T-cell (primary cell): ENCODE measurements around the gene UROC1. TPM values are rescaled to one million over a fixed set of nuclear protein-coding genes. Genes with fewer than 3 reads are reported as not detected.

Source experiments
- ATAC-seq, 4 experiments: fragments of 200-7000 bp in 3 of 4; fragments of 150-1000 bp in 1 of 4; cut with Tn5 transposase; replicated peaks in 1 of 4; 1 replicate in 3 of 4; 2 replicates in 1 of 4; pipeline ENCODE4 v1.10.0; 2021; ENCODE audit warnings: moderate library complexity in 3 of 4, mild to moderate bottlenecking in 2 of 4, moderate number of reproducible peaks in 1 of 4
- CTCF ChIA-PET, 2 donors: fragments of 300-600 bp; sonication (Branson Sonifier 250); formaldehyde crosslinking; loops; one replicate each; lab custom pipeline; 2022; ENCODE audit warnings: antibody characterized with exemption in 2 of 2; lab: Charles Lee
- POLR2A ChIA-PET, 2 donors: fragments of 300-600 bp; sonication (Branson Sonifier 250); formaldehyde crosslinking; loops; one replicate each; lab custom pipeline; 2022; ENCODE audit warnings: antibody characterized with exemption in 2 of 2; lab: Charles Lee
- DNase-seq, 35 experiments: peaks; one replicate each; pipeline versions ENCODE4 v3.0.0 to v3.0.0-alpha.2; 2013 to 2023
- H3K27ac ChIP-seq: one replicate; pipeline ENCODE4 v1.5.1; 2013; ENCODE audit warnings: low read length
- H3K27me3 ChIP-seq, 2 experiments: replicated peaks in 1 of 2; 1 replicate in 1 of 2; 2 replicates in 1 of 2; pipeline versions ENCODE4 v1.6.1 to v1.7.0; 2013; ENCODE audit warnings: low read length in 1 of 2, mixed read lengths in 1 of 2; ENCODE audit not compliant: control insufficient read depth in 2 of 2, insufficient read depth in 2 of 2; ENCODE audit errors: extremely low read depth in 1 of 2
- H3K36me3 ChIP-seq, 2 donors: 1 replicate in 1 of 2; 2 replicates in 1 of 2; pipeline versions ENCODE4 v1.6.1 to v1.7.0; 2013; ENCODE audit warnings: low read length in 1 of 2; ENCODE audit not compliant: control insufficient read depth in 2 of 2, insufficient read depth in 1 of 2; ENCODE audit errors: extremely low read depth in 1 of 2
- H3K4me1 ChIP-seq, 2 experiments: 1 replicate in 1 of 2; 2 replicates in 1 of 2; pipeline versions ENCODE4 v1.6.1 to v1.7.0; 2013; ENCODE audit warnings: low read length in 2 of 2, mixed read lengths in 1 of 2; ENCODE audit not compliant: insufficient read depth in 2 of 2, control insufficient read depth in 1 of 2; ENCODE audit errors: extremely low read depth in 1 of 2
- H3K4me3 ChIP-seq, 2 donors: 1 replicate in 1 of 2; 2 replicates in 1 of 2; pipeline versions ENCODE4 v1.5.1 to v1.7.0; 2013; ENCODE audit warnings: mild to moderate bottlenecking in 2 of 2, low read length in 1 of 2, moderate library complexity in 1 of 2; ENCODE audit not compliant: control insufficient read depth in 1 of 2; ENCODE audit errors: extremely low read depth in 1 of 2
- H3K9me3 ChIP-seq: 2 replicates; pipeline ENCODE4 v1.7.0; 2013
- H3K27ac Mint-ChIP-seq, 2 donors: one replicate each; pipeline ENCODE4 v1.8.0; 2020 to 2021; ENCODE audit warnings: mild to moderate bottlenecking in 2 of 2, mixed read lengths in 2 of 2
- H3K27me3 Mint-ChIP-seq, 2 donors: one replicate each; pipeline ENCODE4 v1.8.0; 2021 to 2022; ENCODE audit warnings: mixed read lengths in 2 of 2
- H3K36me3 Mint-ChIP-seq: one replicate; pipeline ENCODE4 v1.8.0; 2021; ENCODE audit warnings: mixed read lengths
- H3K4me1 Mint-ChIP-seq, 3 donors: one replicate each; pipeline ENCODE4 v1.8.0; 2020 to 2022; ENCODE audit warnings: mixed read lengths in 3 of 3, mild to moderate bottlenecking in 1 of 3
- H3K4me3 Mint-ChIP-seq, 3 donors: one replicate each; pipeline ENCODE4 v1.8.0; 2020 to 2022; ENCODE audit warnings: mild to moderate bottlenecking in 3 of 3, mixed read lengths in 3 of 3, moderate library complexity in 3 of 3
- H3K9me3 Mint-ChIP-seq, 3 donors: one replicate each; pipeline ENCODE4 v1.8.0; 2020 to 2022; ENCODE audit warnings: mixed read lengths in 3 of 3
- WGBS: methylation state at CpG from one replicate; pipeline ENCODE4 v1.1.5; 2013; ENCODE audit warnings: missing lambda C conversion rate; ENCODE audit not compliant: insufficient coverage; 5-methylcytosine and 5-hydroxymethylcytosine counted together
- total RNA-seq, 35 experiments: library from RNA in 6 of 35; stranded (reverse) in 6 of 35; fragments of 120-200 nt in 1 of 35; gene quantifications; one replicate each; pipeline versions ENCODE4 v1.2.1 to v1.2.4 and lab custom pipeline; 2013 to 2026

UROC1 gene
- total RNA-seq, 5 donors from 2014 or later (not counting 1 experiment from before 2014, with no cell fraction given): 0.09 TPM; not detected in 4

DNA sequence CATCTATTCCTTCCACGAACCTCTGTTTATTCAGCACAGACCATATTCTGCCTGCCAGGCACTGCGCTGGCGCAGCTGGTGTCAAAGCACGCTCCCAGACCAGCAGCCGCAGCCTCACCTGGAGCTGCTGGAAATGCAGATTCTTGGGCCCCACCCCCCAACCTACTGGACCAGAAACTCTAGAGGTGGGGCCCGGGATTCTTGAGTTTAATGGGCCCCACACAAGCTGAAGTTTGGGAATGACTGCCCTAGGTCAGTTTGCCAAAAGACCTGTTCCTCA lies 13.4 kb upstream of the UROC1 start:
- no peaks in the 10 kb centered on the region for H3K9me3 Mint-ChIP-seq
- Histone ChIP-seq H3K36me3 (no peaks in the 10 kb centered on the region), H3K9me3 (no peaks in the 10 kb centered on the region), H3K4me3 (no peak overlapping the region), H3K4me1 (no peaks in the 10 kb centered on the region), H3K27me3 (peaks cover 0 to 31% of the 10 kb centered on the region in 2 experiments), H3K27ac (no peak overlapping the region)
- ChIA-PET CTCF (interaction anchor here in 1 of 2 donors (0.5 kb wide), 1 partner anchor 153 kb away, joined by 4 read pairs; no protein-coding TSS in a partner anchor), POLR2A (no interaction called here)
- no peak overlapping the region for H3K4me3 Mint-ChIP-seq
- H3K27me3 Mint-ChIP-seq: peaks cover 10 to 18% of the 10 kb centered on the region in 2 donors
- no peaks in the 10 kb centered on the region for H3K4me1 Mint-ChIP-seq
- no peak overlapping the region for H3K27ac Mint-ChIP-seq
- no peak for DNase-seq
- ATAC-seq: no peak
- 85% methylated on average over 6 of the region's 6 CpGs for WGBS
- no peaks in the 10 kb centered on the region for H3K36me3 Mint-ChIP-seq

DNA sequence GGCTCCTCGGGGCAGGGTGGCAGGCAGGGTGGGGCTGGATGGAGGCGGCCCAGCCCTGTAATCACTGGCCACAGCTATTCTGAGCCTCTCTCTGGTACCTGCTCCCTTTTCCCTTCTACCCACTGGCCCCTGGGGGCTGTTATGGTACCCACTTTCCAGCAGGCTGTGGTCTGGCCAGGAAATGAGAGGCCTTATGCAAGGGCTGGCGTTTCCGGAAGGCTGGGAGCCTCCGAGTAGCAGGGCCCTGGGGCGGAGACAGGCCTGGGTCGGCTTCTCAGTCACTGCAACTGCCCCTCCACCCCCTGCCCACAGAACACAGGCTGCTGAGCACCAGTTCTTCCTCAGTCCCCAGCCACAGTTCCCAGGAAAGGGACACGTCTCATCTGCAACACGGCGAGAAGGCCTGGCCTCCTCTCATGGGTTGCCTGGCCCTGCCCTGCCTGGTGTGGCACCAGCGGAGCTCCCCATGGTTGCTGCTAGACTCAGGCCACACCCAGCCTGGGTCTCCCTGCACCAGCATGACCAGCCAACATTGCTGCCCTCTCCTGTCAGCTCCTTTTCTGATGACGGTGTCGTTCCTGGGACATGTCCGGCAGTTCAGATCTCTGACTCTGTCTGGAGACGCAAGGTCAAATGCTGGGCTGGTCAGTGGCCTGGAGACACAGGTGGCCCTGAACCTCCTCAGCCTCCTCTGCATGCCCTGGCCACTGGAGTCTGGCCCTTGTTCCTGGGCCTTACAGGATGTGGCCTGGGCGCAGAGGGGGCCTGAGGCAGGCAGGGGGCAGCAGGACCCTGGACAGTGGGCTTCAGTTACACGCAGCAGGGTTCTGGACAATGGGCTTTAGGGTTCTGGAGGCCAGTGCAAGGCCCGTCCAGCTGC lies 12.8 kb upstream of the UROC1 start:
- Histone ChIP-seq H3K27me3 (peaks cover 0 to 33% of the 10 kb centered on the region in 2 experiments), H3K4me1 (no peaks in the 10 kb centered on the region), H3K4me3 (peak overlapping the region in 1 of 2 donors; percentile 1), H3K9me3 (no peaks in the 10 kb centered on the region), H3K27ac (no peak overlapping the region), H3K36me3 (no peaks in the 10 kb centered on the region)
- H3K36me3 Mint-ChIP-seq: no peaks in the 10 kb centered on the region
- H3K27me3 Mint-ChIP-seq: peaks cover 10 to 19% of the 10 kb centered on the region in 2 donors
- ChIA-PET POLR2A (no interaction called here), CTCF (interaction anchor here in 1 of 2 donors (0.5 kb wide), 1 partner anchor 154 kb away, joined by 4 read pairs; no protein-coding TSS in a partner anchor)
- no peak overlapping the region for H3K27ac Mint-ChIP-seq
- DNase-seq: no peak
- 63% methylated on average over 17 of the region's 18 CpGs for WGBS
- H3K4me3 Mint-ChIP-seq: no peak overlapping the region
- H3K9me3 Mint-ChIP-seq: no peaks in the 10 kb centered on the region
- ATAC-seq: no peak
- no peaks in the 10 kb centered on the region for H3K4me1 Mint-ChIP-seq

DNA sequence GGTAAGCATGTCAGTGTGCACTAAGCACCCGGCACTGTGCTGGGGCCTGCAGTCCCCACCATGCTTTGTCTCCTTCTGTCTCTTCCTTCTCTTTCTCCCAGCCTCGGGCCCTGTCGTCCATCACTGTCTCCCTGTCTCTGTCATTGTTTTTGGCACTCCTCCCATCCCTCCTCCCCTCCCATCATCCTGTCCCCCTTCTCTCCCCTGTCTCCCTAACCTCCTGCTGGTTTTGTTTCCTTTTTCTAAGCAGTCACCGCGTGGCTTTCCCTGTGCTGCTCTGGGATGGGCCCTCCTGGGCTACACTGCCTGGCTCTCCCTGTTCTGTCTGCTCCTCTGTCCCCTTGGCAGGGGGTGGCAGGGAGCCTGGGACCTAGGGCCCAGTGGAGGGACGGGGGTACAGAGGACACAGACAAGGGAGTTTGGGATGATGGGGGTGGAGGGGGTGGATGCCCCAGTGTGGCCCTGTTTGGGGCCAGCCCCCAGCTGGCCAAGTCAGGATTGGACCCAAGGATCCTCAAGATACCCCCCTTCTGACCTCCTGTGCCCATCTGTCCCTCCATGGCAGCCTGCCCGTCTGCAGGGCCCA lies 12.1 kb upstream of the UROC1 start:
- H3K4me1 ChIP-seq: no peaks in the 10 kb centered on the region
- Mint-ChIP-seq H3K27ac (no peak overlapping the region), H3K27me3 (peaks cover 10 to 20% of the 10 kb centered on the region in 2 donors), H3K4me1 (no peaks in the 10 kb centered on the region), H3K4me3 (no peak overlapping the region), H3K36me3 (no peaks in the 10 kb centered on the region), H3K9me3 (no peaks in the 10 kb centered on the region)
- ATAC-seq (peak in 1 of 4 experiments; percentile 9), DNase-seq (no peak)
- WGBS: 61% methylated on average over 6 of the region's 7 CpGs
- POLR2A ChIA-PET: no interaction called here
- no peak overlapping the region for H3K27ac ChIP-seq
- CTCF ChIA-PET: no interaction called here
- H3K36me3 ChIP-seq: no peaks in the 10 kb centered on the region
- peaks cover 0 to 32% of the 10 kb centered on the region in 2 experiments for H3K27me3 ChIP-seq
- H3K9me3 ChIP-seq: no peaks in the 10 kb centered on the region
- H3K4me3 ChIP-seq: no peak overlapping the region

DNA sequence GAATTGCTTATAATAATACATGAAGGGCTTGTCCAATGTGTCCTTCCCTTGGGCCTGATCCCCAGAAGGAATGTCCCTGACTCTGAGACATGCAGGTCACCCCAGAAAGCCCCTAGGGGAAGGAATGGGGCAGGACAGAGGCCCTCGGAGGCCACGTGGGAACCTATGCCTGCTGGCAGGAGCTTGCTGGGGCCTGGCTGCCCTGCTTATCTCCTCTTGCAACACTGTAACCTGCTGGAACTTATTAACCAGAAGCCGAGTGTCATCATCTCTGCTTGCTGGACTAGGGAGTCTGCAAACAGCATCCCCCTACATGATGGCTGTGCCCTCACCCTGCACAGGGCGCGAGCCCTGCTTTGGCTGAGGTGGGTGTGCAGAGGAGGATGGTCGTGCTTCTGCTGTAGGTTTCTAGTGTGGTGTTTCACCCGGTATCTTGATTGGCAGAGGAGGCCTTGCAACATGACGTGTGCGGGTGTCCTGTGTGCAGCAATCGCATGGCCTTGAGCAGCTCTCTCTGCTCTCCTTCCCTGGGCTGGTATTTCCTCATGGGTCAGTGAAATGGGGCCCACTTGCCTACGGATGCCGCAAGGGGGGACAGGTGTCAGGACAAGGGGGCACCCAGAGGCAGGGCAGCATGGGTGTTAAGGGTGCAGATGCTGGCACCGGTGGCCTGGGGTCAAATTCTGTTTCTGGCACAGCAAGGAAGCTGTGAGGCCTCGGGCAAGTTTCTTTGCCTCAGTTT lies 11.4 kb upstream of the UROC1 start:
- Histone ChIP-seq H3K27me3 (peaks cover 0 to 37% of the 10 kb centered on the region in 2 experiments), H3K9me3 (no peaks in the 10 kb centered on the region), H3K4me1 (peaks cover 0 to 3% of the 10 kb centered on the region in 2 experiments), H3K4me3 (no peak overlapping the region), H3K36me3 (no peaks in the 10 kb centered on the region), H3K27ac (no peak overlapping the region)
- ChIA-PET CTCF (no interaction called here), POLR2A (no interaction called here)
- no peak overlapping the region for H3K27ac Mint-ChIP-seq
- DNase-seq (no peak), ATAC-seq (no peak)
- H3K27me3 Mint-ChIP-seq: peaks cover 3 to 19% of the 10 kb centered on the region in 2 donors
- H3K9me3 Mint-ChIP-seq: no peaks in the 10 kb centered on the region
- H3K36me3 Mint-ChIP-seq: no peaks in the 10 kb centered on the region
- no peak overlapping the region for H3K4me3 Mint-ChIP-seq
- 87% methylated on average over 9 of the region's 14 CpGs for WGBS
- H3K4me1 Mint-ChIP-seq: no peaks in the 10 kb centered on the region

DNA sequence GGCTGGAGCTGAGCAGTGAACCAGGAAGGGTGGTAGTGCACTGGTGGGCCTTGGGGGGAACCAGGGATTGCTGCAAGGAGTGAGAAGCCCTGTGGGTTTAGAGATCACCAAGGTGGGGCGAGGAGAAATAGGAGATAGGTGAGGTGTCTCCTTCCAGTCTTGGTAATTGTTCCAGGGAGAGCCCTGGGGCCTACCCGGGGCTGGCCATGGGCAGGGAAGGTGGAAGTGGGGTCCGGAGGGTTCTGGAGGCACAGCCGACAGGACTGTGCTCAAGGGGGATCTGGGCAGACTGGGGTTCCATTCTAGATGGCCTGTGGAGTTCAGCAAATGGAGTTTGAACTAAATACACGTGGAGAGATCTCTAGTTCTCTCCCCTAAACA lies 10.8 kb upstream of the UROC1 start:
- ChIA-PET CTCF (no interaction called here), POLR2A (no interaction called here)
- no peaks in the 10 kb centered on the region for H3K36me3 ChIP-seq
- Mint-ChIP-seq H3K27me3 (peaks cover 2 to 16% of the 10 kb centered on the region in 2 donors), H3K4me3 (no peak overlapping the region), H3K4me1 (no peaks in the 10 kb centered on the region), H3K9me3 (no peaks in the 10 kb centered on the region), H3K36me3 (no peaks in the 10 kb centered on the region), H3K27ac (no peak overlapping the region)
- H3K4me1 ChIP-seq: peaks cover 0 to 7% of the 10 kb centered on the region in 2 experiments
- no peak for ATAC-seq
- no peak overlapping the region for H3K27ac ChIP-seq
- H3K9me3 ChIP-seq: no peaks in the 10 kb centered on the region
- H3K27me3 ChIP-seq: peaks cover 0 to 43% of the 10 kb centered on the region in 2 experiments
- WGBS: 50% methylated on average over 1 of the region's 5 CpGs
- DNase-seq: no peak
- no peak overlapping the region for H3K4me3 ChIP-seq

DNA sequence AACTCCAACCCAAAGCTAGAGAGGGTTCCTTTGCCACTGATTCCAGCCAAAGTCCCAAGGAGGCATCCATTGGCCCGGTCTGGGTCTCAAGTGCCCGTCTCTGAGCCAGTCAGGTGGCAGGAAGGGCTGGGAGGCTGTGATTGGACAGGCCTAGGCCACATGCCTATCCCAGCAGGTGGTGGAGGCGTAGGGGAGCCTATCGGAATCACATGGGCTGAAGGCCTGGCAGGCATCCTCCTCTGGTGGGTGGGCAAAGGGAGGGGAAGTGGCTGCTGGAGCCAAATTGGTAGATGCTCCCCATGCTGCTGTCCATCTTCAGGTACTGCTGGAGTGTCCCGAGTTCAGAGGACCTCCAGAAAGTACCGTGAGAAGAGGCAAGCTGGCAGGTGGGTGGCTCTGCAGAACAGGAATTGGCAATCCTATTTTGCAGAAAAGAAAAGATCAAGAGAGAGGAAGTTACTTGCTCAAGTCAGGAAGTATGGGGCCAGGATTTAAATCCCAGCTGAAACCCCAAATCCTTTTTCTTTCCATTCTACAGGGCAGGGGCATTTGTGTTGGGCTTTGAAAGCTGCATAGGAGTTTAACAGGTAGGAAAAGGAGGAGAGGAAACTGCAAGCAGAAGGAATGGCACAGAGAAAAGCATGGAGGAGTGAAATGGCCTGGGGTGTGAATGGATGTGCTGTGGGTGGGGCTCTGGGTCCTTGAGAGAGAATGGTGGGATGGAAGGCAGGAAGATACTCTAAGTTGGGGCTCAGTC lies 10.1 kb upstream of the UROC1 start:
- no peak overlapping the region for H3K27ac Mint-ChIP-seq
- peaks cover 0 to 7% of the 10 kb centered on the region in 2 experiments for H3K4me1 ChIP-seq
- no peaks in the 10 kb centered on the region for H3K9me3 Mint-ChIP-seq
- peaks cover 0 to 48% of the 10 kb centered on the region in 2 experiments for H3K27me3 ChIP-seq
- 65% methylated on average over 5 of the region's 6 CpGs for WGBS
- DNase-seq: no peak
- ChIA-PET CTCF (interaction anchor here in 1 of 2 donors (1.6 kb wide), 1 partner anchor 10 kb away, joined by 4 read pairs; no protein-coding TSS in a partner anchor), POLR2A (no interaction called here)
- no peaks in the 10 kb centered on the region for H3K36me3 ChIP-seq
- ATAC-seq: no peak
- H3K9me3 ChIP-seq: no peaks in the 10 kb centered on the region
- no peaks in the 10 kb centered on the region for H3K36me3 Mint-ChIP-seq
- no peaks in the 10 kb centered on the region for H3K4me1 Mint-ChIP-seq
- peaks cover 10 to 23% of the 10 kb centered on the region in 2 donors for H3K27me3 Mint-ChIP-seq
- no peak overlapping the region for H3K4me3 ChIP-seq
- no peak overlapping the region for H3K4me3 Mint-ChIP-seq
- H3K27ac ChIP-seq: no peak overlapping the region
